Dendritic cell treated with granulocyte-macrophage colony-stimulating factor and Interleukin-4, amounts not matched to agents 40 ng/mL and 50 ng/mL, for 4 days (primary cell): Measurements from ENCODE around the gene CCDC178.

Source experiments
- H3K27ac Mint-ChIP-seq: one replicate; pipeline ENCODE4 v1.8.0; 2022; ENCODE audit warnings: mild to moderate bottlenecking, mixed read lengths
- H3K27me3 Mint-ChIP-seq: one replicate; pipeline ENCODE4 v1.8.0; 2022; ENCODE audit warnings: mild to moderate bottlenecking, mixed read lengths
- H3K36me3 Mint-ChIP-seq: one replicate; pipeline ENCODE4 v1.8.0; 2022; ENCODE audit warnings: low read depth, mixed read lengths
- H3K4me1 Mint-ChIP-seq: one replicate; pipeline ENCODE4 v1.8.0; 2022; ENCODE audit warnings: low read depth, mixed read lengths
- H3K4me3 Mint-ChIP-seq: one replicate; pipeline ENCODE4 v1.8.0; 2022; ENCODE audit warnings: mild to moderate bottlenecking, moderate library complexity, mixed read lengths
- H3K9me3 Mint-ChIP-seq: one replicate; pipeline ENCODE4 v1.8.0; 2022; ENCODE audit warnings: mixed read lengths
- intact Hi-C: fragments of 100-400 bp; cut with micrococcal nuclease; formaldehyde crosslinking; loops from one replicate; pipeline ENCODE4 v1.15.0; 2022

CCDC178 gene, protein sequence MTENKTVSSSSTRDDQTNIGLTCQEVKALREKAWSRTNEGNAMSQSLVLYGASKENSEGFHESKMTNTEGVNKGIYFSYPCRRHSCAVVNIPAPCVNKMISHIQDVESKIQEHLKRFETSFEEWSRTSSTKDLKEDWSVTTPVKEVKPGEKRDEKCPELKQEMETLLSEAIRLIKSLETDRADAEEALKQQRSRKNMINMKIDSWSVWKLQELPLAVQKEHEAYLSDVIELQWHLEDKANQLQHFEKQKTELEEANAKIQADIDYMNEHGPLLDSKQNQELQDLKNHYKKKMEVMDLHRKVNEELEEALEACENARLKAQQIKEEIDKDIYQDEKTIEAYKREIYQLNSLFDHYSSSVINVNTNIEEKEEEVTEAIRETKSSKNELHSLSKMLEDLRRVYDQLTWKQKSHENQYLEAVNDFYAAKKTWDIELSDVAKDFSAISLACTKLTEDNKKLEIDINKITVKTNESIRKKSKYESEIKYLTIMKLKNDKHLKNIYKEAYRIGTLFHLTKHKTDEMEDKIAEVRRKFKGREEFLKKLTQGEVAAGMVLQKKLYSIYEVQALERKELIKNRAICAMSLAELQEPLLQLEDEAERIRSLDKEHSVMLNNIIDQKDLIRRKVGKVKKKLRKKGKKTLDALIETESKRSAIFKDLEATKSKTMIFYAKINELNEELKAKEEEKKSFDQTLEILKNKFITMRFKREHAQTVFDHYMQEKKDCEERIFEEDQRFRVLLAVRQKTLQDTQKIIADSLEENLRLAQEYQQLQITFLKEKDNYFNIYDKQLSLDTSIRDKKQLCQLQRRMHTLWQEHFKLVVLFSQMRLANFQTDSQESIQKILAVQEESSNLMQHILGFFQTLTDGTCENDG

DNA sequence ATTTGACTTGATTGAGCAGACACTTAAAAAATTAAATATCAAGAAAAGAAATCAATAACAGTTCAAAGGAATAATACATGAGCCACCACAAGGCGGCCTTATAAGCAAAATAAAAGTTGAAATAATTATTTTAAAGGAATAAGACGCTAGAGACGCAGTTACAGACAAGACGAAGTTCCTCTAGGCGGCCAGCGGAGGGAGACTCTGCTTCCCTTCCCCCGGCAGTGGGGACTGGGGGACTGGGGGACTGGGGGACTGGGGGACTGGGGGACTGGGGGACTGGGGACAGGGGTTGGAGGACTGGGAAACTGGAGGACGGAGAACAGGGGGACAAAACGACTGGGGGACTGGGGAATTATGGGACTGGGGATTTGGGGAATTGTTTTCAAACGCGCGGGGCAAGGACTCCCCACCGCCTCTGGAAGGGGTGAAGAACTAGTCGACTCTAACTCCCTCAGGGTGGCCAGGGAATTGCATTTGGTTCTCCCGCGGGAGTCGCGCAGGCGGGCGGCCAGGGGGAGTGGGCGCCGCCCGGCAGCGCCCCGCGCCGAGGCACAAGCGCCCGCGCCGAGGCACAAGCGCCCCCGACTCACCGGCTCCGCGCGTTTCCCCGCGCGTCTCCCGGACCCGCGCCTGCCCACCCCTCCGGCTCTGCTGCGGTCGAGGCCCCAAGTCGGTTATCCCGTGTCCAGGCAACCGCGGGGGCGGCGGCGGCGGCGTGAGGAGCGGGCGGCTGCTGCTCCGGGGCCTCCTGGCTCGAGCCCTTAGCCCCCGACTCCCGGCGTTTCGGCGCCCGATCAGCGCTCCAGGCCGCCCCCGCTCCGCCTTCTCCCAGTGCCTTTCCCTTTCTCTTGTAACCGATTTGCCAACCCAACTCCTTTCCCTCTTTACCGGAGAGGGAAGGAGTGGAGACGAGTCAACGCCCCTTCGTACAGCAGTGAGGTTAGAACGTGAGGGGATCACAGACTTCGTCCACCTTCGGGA, at the start of gene CCDC178:
Gene CCDC178, minus strand, starts transcription at position 662 of the 984 bp plus-strand sequence. CDS start 28,633 bp downstream, outside the sequence.
- no peak within 1 kb of the TSS for H3K27ac Mint-ChIP-seq
- H3K36me3 Mint-ChIP-seq = no peaks in the 10 kb centered on the region
- intact Hi-C loops = no loop called here
- no peaks in the 10 kb centered on the region for H3K9me3 Mint-ChIP-seq
- no peak within 1 kb of the TSS for H3K4me3 Mint-ChIP-seq
- peaks cover 29% of the 10 kb centered on the region for H3K27me3 Mint-ChIP-seq
- H3K4me1 Mint-ChIP-seq = no peaks in the 10 kb centered on the region

DNA sequence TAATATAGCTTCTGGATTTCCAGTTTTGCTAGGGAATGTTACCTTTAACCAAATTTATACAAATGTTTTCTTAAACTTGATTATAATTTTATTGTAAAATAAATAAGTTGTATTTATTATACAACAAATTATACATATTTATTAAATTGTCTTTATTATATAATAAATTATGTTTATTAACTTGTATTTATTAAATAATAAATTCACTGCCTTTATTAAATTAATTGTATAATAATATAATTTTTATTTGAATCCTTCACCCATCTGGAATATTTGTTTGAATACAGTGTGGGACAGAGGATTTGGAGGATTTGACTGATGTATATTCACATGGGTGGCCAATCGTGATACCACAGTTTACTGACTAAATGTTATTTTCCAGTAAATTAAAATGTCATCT, 43.4 kb upstream of the CCDC178 start:
- no peaks in the 10 kb centered on the region for H3K27me3 Mint-ChIP-seq
- H3K27ac Mint-ChIP-seq = no peak overlapping the region
- H3K36me3 Mint-ChIP-seq = no peaks in the 10 kb centered on the region
- no peaks in the 10 kb centered on the region for H3K4me1 Mint-ChIP-seq
- intact Hi-C loops = no loop called here
- H3K9me3 Mint-ChIP-seq = no peaks in the 10 kb centered on the region
- no peak overlapping the region for H3K4me3 Mint-ChIP-seq

DNA sequence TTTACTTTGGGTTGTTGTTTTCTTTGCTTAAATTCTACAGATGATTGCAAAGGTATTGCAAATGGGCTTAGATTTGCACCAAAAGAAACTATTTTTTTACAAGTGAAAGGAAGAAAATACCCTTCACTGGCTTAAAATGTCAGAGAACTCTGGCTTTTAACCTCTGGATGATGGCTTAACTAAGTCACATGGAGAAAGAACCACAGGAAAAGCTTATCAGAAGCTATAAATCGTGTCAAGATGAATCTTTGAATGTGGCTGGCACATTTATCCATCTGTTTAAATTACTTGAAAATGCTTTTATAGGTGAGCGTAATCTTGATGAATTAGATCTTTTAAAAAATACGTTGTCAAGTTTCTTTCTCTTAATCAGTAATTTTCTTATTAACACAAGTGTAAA, 32.0 kb upstream of the CCDC178 start:
- Mint-ChIP-seq H3K9me3 (no peaks in the 10 kb centered on the region), H3K27ac (no peak overlapping the region), H3K36me3 (no peaks in the 10 kb centered on the region), H3K4me3 (no peak overlapping the region), H3K4me1 (no peaks in the 10 kb centered on the region), H3K27me3 (no peaks in the 10 kb centered on the region)
- intact Hi-C loops = no loop called here

DNA sequence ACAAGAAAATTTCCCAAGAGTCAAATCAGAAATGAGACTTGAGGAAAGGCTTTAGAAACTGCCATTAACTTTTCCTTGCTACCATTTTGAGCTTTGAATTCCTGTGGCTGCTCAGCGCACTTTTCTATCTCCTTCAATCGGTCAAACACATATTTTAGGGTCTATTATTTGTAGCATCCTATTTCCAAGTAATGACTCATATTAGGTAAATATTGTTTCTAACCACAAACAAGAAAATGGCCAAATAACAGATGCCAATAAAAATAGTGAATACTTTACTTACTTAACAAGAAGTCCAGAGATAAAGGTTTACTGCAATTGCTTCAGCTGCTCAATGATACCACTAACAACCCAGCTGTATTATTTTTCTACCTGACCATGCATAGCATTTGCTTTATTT, 29.7 kb upstream of the CCDC178 start:
- Mint-ChIP-seq H3K4me1 (no peaks in the 10 kb centered on the region), H3K9me3 (no peaks in the 10 kb centered on the region), H3K27ac (no peak overlapping the region), H3K36me3 (no peaks in the 10 kb centered on the region), H3K4me3 (no peak overlapping the region), H3K27me3 (no peaks in the 10 kb centered on the region)
- intact Hi-C loops = no loop called here

DNA sequence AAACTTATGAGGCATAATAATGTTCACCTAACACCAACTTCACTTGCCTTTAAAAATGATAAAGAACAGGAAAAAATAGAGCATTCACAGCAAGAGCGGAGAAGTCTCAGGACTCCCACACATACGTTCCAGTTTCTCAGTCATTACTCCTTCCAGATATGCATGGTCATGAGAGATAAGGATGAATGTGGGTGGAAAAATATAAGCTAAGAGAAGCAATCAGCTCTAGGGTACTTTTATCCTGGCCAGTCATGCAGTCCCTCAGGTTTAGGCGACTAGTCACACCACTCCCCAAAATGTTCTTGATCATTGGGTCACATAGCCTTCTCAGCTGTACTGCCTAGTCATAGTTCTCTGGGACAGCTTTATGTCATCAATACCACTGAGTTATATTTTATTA, 29.2 kb upstream of the CCDC178 start:
- Mint-ChIP-seq H3K36me3 (no peaks in the 10 kb centered on the region), H3K9me3 (no peaks in the 10 kb centered on the region), H3K27me3 (no peaks in the 10 kb centered on the region), H3K4me1 (no peaks in the 10 kb centered on the region), H3K27ac (no peak overlapping the region), H3K4me3 (no peak overlapping the region)
- intact Hi-C loops = no loop called here

DNA sequence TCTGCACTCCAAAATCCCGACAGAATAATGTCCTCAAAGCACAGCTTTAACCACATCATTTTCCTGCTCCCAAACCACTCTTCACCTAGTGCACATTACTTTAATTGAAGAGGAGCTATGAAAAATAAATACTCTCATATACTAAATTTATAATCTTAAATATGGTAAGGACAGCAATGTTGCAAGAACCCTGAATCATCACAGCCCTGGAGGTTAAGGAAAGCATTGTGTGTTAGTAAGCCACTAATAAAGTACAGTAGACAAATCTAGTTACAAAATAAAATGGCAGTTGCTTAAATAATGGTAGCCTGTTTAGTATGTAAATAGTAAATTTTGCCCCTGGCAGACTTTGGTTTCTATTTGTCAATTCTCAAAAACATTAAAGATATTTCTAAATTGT, 27.0 kb upstream of the CCDC178 start:
- H3K27ac Mint-ChIP-seq = no peak overlapping the region
- H3K4me3 Mint-ChIP-seq = no peak overlapping the region
- no peaks in the 10 kb centered on the region for H3K36me3 Mint-ChIP-seq
- no peaks in the 10 kb centered on the region for H3K9me3 Mint-ChIP-seq
- H3K27me3 Mint-ChIP-seq = no peaks in the 10 kb centered on the region
- H3K4me1 Mint-ChIP-seq = no peaks in the 10 kb centered on the region
- intact Hi-C loops = no loop called here

DNA sequence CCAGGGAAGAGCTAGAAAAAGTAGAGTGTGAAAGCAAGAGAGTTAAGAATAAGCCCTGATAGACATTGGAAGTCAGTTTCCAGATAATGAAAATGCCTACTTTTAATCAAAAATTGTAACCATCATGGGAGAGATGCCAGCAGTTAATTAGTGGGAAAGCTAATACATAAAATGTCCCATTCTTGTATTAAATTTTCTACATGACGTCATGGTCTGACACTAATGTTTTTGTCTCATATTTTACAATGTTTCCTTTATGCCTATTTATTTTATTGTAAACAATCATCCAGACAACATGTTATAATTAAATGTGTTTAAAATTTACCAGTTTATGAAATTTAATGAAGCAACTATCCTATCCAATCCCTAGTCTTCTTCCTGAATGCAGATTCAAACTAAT, 26.3 kb upstream of the CCDC178 start:
- Mint-ChIP-seq H3K4me3 (no peak overlapping the region), H3K4me1 (no peaks in the 10 kb centered on the region)
- intact Hi-C loops = no loop called here

DNA sequence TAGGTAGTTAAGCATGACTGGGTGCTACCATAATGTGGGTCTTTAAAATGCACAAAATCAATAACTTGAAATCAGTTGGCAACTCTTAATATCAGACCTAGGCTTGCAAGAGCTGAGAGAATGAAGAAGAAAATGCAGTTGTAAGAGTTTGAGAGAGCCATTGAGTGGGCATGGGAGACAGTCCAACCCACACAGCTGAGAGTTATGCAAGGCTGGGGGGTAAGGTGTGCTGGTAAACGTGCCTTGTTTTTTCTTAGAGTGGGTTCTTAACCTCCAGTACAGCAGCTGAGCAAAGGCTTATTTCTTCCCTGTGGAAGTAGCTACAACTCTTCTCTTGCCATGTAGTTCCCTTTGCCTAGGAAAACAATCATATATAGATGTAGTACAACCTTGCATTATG, 20.2 kb upstream of the CCDC178 start:
- H3K9me3 Mint-ChIP-seq = no peaks in the 10 kb centered on the region
- H3K27ac Mint-ChIP-seq = no peak overlapping the region
- H3K27me3 Mint-ChIP-seq = no peaks in the 10 kb centered on the region

More for the DNA sequence above, 26.3 kb upstream of the CCDC178 start:
- H3K9me3 Mint-ChIP-seq = no peaks in the 10 kb centered on the region
- H3K27me3 Mint-ChIP-seq = no peaks in the 10 kb centered on the region
- no peak overlapping the region for H3K27ac Mint-ChIP-seq
- H3K36me3 Mint-ChIP-seq = no peaks in the 10 kb centered on the region

DNA sequence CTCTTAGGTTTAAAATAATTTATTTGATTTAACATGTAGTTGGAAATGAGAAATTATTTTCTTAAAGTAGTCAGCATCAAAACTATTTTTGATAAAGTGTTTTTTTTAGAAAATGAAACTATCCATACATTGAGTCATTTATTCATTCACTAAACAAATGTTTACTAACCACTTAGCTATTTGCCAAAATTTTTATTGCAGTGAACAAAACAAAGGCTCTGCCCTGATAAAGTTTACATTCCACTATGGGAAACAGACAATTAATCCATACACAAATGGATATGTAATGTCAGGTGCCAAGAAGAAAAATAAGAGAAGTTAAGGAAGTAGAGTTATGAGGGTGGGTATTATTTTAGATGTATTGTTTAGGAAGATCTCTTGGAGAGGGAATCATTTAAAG, 19.1 kb upstream of the CCDC178 start:
- Mint-ChIP-seq H3K27me3 (no peaks in the 10 kb centered on the region), H3K27ac (no peak overlapping the region), H3K9me3 (no peaks in the 10 kb centered on the region), H3K36me3 (no peaks in the 10 kb centered on the region), H3K4me1 (no peaks in the 10 kb centered on the region), H3K4me3 (no peak overlapping the region)
- intact Hi-C loops = no loop called here

More for the DNA sequence above, 20.2 kb upstream of the CCDC178 start:
- Mint-ChIP-seq H3K4me3 (no peak overlapping the region), H3K36me3 (no peaks in the 10 kb centered on the region), H3K4me1 (no peaks in the 10 kb centered on the region)
- intact Hi-C loops = no loop called here

DNA sequence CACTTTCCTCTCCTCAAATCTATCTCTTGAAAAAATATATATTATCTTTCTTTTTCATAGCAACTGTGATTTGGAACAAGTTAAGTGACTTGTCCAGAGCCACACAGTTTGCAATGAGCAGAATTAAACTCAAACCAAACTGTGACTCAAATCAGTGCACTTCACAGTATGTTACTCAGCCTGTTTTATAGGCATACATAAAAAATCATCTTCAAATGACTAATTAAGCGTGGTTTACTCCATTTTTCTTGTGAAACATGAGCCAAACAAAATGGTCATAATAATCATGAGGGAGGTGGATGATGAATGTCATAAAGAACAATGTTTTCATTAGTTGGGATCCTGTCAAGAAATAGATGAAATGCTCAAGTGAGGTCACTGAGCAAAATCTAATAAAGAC, 6.1 kb upstream of the CCDC178 start:
- Mint-ChIP-seq H3K4me3 (no peak overlapping the region), H3K27me3 (peaks cover 3% of the 10 kb centered on the region), H3K27ac (no peak overlapping the region), H3K9me3 (no peaks in the 10 kb centered on the region), H3K36me3 (no peaks in the 10 kb centered on the region), H3K4me1 (no peaks in the 10 kb centered on the region)
- intact Hi-C loops = no loop called here

DNA sequence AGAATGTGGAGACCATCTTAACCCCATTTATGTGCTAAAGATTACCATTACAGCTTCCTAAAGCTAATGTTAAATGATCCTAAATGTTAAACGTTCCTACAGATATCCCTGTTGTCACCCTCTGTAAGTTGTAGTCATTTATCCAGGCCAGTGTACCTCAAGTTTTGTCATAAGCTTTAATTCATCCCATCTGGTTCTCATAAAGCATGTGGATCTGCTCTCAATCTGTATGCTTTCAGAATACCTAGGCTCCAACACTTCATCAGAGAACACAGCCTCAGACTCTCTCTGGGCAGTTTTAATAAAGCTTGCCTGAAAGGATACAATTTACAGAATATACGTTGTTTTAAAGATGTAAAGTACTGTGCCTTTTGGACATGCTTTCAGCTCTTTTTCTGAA, 4.2 kb upstream of the CCDC178 start:
- H3K9me3 Mint-ChIP-seq = no peaks in the 10 kb centered on the region
- no peaks in the 10 kb centered on the region for H3K4me1 Mint-ChIP-seq

DNA sequence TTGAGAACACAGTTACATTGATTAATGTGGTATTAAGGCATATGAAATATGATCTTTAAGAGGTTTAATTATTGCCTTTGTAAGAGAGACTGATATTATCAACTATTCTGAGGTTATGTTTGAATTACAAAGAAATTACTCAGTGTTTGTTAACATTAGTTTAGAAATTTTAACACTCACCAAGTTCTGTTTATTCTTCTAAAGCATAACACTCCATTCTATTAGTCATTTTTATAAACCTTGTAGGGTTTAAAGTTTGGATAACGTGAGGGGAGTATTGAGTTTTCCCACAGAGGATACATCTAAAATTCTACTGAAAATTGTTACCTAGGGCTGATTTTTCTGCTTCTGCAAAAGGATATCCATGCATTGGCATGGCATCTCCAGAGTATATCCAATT, 7.7 kb downstream of the CCDC178 start:
- no peaks in the 10 kb centered on the region for H3K9me3 Mint-ChIP-seq
- intact Hi-C loops = no loop called here
- H3K36me3 Mint-ChIP-seq = no peaks in the 10 kb centered on the region
- H3K4me3 Mint-ChIP-seq = no peak overlapping the region
- no peaks in the 10 kb centered on the region for H3K4me1 Mint-ChIP-seq
- no peaks in the 10 kb centered on the region for H3K27me3 Mint-ChIP-seq
- no peak overlapping the region for H3K27ac Mint-ChIP-seq

More for the DNA sequence above, 4.2 kb upstream of the CCDC178 start:
- intact Hi-C loops = no loop called here
- Mint-ChIP-seq H3K4me3 (no peak overlapping the region), H3K27ac (no peak overlapping the region), H3K27me3 (peaks cover 19% of the 10 kb centered on the region), H3K36me3 (no peaks in the 10 kb centered on the region)

DNA sequence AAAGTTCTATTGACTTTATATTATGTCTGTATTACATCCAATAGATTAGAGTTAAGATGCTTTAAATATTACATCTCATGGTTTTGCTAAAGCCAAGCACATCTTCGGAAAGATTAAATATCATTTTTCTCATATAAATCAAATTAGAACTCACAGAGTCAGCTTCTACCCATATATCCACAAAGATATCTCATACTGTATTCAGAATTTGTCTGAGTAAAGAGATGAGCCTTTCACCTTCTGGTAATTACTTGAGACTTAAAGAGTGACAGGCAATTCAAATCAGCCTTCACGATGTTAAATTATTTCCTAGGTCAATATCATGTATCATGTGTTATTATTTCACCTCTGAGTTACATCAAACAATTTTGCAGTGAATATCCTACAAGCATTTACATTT, 13.0 kb downstream of the CCDC178 start:
- Mint-ChIP-seq H3K9me3 (no peaks in the 10 kb centered on the region), H3K27me3 (no peaks in the 10 kb centered on the region), H3K36me3 (no peaks in the 10 kb centered on the region), H3K4me1 (no peaks in the 10 kb centered on the region), H3K27ac (no peak overlapping the region), H3K4me3 (no peak overlapping the region)
- intact Hi-C loops = no loop called here
